GM18907 (cell line): ENCODE measurements around the gene SATB2.

Source experiments
- ATAC-seq: cut with Tn5 transposase; IDR thresholded peaks from one replicate; pipeline ENCODE4 v1.9.1; 2021; ENCODE audit warnings: mild to moderate bottlenecking, moderate library complexity; ENCODE audit not compliant: unreplicated experiment

SATB2 gene

DNA sequence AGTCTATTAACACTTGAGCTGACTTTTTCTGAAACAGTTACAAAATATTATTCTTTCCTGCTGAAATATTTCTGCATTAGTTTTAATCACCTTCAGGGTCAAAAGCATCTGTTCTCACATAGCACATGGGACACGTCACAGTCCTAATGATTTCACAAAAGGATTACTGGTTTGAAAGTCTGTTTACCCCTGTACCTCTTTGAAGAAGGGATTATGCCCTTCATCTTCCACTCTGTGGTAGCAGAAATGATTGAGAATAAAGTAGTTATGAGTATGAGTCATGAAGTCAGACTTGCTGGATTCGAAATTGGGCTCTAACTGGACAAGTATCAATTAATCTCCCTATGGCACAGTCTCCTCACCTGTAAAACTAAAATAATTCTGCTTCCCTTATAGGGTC, 121.2 kb downstream of the SATB2 start:
- ATAC-seq: no peak

DNA sequence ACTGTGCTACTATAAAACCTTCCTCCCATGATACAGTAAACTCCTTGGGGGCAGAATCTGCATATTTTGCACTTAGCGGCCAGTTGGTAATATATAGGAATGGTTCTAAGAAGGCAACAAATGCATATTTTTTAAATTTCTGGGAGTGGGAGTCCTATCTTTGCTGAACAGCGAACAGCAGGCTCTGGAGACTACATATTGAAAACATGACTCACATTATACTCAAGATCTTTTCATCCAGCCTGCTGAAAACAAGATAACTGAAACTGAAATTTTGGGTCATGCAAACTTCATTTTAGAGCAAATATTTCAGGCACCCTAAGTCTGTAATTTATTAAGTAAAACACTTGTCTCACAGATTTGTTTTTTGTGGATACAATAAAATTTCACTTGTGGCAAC, 122.2 kb downstream of the SATB2 start:
- no peak for ATAC-seq

DNA sequence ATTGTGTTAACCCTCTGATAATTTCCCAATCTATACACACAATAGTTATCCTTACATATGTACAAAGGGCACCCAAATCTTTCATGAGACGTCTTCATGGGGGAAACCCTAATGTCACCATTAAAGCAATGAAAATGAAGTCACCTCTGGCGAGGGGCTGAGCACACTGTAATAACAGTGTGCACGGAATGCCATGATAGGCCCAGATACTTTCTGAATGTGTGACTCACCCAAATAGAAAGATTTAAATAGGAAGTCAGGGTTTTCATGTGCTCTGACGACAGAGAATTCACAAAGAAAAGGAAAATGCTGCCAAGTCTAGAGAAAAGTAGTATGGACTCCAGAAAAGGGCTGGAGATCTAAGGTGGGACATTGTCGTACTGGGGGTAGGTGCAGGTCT, 128.3 kb downstream of the SATB2 start:
- ATAC-seq: no peak

DNA sequence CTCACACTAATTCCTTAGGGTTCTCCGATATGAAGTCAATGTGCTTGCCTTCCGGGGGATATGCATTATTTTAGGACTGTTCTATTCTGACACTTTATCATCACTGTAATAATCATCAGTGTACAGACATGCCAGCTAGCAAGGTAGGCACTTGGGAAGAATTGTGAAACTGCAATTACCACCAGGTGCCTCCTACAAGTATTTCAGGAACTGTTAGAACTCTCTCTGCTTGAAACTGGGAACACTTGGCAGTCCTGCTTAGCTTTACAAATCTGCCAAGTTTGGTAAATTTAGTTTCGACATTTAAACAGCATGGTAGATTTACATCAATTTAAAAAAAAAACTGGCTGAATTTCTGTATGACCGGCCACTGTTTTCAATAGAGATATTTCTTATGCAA, 128.7 kb downstream of the SATB2 start:
- no peak for ATAC-seq

DNA sequence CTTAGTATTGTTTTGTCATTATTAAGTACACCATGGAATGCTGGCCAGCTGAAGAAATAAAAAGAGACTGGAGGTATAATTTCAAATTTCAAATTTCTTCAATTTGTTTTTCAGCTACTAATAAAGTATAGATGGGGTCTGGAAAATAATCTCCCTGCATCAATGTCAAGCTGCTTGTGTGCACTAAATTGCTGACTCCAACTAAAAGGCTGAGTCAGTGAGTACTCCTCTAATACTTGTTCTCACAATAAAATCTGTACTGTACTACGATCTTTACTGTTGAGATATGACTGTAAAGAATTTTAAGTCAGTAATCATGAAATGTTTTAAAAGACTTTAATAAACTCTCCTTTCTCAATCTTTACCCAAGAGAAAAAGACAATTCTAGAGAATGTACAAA, 131.9 kb downstream of the SATB2 start:
- ATAC-seq: no peak

DNA sequence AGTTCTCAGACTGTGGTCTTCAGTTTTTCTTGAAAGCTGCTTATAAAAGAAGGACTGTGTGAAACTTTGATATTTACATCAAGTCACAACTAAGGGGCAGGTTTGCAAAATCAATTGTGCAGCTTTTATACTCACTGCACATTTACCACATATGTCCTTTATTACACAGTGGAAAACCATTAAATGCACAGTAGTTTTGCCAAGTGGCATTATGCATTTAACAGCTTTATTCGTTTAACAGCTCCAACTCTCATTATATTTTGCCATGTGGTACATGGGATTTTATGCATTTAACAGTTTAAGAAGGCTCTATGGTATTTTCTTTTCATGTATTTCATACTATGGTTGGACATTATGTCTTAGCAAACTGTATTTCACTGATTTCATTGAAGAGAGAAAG, 135.6 kb downstream of the SATB2 start:
- ATAC-seq: no peak

DNA sequence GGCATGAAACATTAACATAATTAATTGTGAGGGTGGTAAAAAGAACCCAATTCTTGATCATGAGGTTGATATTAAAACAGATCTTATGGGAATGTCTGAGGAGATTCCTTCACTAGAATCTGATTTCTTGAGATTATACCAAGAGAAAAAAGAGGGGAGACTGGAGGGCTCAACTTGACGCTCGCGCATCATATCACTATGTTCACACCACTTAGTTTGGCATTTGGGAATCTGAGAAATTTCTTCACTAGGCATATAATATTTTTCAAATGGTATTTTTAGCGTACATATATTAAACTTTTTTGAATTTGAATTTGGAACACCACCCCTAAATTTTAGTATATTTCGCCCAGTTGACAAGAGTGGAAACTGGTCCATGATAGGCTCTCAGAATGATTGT, 140.1 kb downstream of the SATB2 start:
- no peak for ATAC-seq

DNA sequence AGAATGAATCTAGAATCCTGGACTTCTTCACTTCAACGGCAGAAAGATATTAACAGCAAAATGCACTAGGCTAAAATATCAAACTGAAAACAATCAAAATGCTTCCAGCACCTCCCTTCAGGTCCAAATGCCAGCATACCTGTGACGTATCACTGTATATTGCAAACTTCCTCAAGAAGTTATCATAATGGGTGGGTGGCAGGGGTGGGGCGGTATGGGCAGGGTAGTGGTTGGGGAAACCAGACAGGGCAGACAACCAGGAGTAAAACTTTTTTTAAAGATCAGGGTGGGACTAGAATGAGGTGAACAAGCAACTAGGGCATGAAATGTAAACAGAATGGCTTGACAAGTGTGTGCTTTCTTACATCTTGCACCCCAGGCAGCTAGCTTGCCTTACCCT, 140.9 kb downstream of the SATB2 start:
- no peak for ATAC-seq

DNA sequence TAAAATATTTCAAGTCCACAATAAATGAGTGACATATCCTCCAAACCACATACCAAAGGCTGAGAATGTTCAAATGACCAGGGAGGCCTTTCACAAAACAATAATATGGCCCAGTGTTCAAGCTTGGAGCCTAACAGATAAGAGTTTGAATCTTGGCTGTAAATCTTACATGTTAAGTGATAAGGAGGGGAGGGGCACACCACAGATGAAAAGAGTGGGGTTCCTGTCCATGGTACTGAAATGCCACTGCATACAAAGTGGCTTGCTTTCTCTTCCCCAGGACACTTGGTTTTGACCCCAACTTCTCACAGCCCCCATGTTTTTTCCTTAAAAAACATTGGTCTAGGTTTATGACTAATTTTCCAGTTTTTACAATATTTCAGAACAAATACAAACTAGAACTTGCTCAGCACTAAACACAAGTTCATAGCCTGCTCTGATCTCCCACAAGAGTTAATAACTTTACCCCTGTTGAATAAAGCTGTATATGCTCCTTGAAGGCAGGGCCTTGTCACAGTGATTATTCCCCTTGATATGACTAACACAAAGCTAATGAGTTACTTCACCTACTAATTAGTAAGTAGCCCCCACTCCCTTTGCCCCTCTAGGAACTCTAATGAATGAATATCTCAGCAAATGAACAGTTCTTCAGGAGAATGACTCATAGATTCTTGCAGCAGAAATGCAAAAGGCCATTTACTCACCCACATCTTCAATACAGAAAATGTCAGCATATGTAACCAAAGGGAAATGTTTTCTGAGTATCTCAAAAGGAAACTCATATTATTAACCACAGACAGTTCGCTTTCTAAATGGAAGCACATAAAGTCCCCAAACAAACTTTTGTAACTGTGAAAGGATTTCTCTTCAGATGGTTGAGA, 142.2 kb downstream of the SATB2 start:
- no peak for ATAC-seq

DNA sequence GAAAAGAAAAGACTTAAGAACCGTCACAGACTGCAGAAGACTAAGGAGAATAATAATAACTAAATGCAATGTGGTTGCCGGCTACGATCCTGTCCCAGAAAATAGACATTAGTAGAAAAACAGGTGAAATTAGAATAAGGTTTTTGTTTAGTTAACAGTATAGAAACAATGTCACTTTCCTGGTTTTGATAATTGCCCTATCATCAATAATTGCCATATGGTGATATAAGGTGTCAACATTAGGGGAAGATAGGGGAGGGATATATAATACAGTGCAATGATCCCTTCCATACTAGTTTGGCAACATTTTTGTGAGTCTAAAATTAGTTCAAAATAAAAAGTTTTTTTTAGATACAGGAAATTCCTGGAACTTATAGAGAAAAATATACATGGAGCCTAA, 144.8 kb downstream of the SATB2 start:
- no peak for ATAC-seq

DNA sequence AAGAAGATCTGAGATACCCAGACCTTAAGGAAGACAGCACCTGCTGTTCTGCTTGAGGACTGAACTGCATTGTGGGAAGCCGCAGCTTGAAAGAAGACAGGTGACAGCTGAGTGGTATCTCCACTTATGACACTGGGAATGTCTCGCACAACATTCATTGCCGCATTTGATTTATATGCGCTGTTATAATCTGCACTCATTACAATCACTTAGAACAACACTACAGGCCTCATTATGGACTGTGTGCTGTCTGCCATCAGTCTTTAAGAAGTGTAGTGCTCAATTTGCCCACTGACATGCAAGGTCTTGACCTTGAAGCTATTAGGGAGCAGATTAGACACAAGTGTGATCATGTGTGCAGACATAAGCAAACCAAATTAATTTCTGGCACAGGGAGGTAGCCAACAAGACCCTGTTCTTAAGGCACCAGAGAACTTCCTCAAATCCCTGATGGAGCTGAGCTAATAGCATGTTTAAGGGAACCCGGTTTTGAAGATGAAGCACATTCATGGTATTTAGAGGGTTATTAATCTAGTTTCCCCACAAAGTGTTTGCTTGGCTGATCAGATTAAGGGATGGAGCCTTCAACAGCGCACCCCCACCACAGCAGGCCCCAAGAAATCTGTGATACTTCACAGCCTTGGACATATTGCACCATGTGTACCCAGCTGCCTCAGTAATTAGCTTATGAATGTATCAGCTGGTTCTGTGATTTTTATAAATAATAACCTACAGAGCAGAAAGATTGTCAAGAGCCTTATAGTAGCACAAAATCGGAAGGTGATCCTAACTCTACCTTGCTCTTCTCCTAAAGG, 146.8 kb downstream of the SATB2 start:
- ATAC-seq: no peak

DNA sequence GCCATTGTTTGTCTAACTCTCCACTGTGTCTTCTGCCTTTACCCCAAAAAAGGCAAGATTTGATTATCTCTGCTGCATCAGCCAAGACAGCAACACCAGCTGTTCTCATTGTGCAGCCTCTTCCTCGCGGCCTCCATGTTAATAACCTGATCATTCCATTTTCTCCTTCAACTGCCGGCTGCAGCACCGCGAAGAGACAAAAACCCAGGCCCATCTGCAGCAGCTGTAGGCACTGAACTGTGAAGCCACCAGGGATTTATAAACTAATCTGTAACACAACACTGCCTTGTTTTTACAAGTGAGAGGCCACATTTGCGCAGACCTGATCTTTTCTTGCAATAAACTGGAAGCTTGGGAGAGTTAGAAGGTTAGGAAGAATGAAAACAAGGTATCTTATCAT, 147.8 kb downstream of the SATB2 start:
- no peak for ATAC-seq

DNA sequence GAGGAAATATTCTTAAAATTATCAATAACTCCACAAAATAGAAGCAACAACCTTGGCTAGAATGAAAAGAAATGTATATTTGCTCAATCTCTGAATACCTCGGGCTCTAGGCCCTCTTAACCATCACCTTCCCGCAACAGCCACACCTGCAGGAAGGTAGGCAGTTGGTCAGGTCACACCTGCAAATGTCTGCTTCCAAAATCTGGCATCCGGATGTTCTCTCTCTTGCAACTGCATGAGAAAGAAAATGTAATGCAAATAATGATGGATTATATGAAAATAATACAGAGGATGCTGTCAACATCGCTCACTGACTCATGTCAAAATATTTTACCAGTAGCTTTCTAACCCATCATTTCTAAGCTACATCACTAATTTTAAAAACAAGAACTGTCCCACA, 148.3 kb downstream of the SATB2 start:
- no peak for ATAC-seq

DNA sequence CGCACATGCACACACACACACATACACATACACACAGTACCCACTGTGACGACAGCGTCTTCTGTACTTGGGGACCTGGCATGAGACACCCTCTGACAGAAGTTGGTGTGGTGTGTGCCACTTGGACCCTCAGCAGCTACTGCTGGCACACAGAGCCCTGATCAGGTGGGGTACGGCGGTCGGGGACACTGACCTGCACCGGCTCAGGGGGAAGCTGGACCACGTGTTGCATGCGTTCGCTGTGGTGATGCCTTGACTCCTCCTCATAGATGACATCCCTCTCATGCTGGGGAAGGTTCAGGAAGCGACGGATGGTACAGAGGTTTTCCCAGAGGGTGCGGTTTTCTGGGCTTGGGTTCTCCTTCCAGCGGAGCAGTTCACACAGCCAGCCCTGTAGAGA, 149.2 kb downstream of the SATB2 start:
- no peak for ATAC-seq

DNA sequence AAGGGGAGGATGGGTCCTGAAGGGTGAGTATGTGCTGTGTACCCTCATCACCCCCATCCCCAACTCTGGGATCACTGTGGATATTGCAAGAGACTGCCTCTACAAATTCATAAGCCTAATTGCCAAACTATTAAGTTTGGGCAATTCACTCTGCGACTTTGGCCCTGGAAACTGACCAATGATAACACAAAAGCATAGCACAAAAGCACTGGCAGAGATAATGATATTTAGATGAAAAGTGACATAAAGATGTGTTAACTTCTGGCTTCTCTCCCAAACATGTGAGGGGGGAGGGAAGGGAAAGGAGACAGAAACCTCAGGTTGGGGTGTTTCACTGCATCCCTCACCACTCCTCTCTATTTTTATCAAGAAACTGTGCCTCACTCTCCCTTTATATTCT, 150.3 kb downstream of the SATB2 start:
- ATAC-seq: no peak

DNA sequence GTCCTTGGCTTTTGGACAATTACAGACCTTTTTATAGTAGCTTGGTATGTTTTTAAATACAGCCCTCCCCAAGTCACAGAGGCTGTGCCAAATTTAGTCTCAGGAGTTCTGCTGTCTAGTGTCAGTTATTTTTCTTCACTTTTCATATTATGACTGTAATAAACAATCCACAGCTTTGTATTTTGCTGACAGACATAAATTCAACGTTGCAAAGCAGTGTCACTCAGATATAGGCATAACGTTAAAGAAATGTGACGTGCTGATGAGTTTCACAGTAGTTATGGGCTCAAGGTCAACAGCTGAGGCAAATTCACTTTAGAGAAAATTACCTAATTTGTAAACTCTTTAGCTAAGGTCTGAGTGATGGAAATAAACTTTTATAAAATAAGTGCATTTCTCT, 151.6 kb downstream of the SATB2 start:
- no peak for ATAC-seq

DNA sequence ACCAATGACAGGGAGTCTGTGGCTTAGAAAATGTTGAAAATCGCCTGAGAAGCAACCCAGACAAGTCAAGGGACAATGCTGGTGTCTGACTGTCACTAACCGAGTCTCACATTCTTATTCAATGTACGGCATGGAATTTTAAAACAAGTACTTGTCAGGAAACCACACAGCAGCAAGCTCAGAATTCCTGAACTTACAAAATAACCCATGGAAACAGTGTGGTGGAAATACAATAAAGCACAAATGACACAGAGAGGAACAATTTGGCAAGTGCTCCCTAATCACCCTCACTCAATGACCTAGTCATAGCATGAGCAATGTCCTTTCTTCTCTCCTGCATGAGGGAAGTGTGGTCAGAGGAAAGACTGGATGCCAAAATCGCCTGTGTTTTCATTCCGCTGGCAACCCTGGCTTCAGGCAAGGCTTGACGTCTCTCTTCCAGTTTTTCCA, 154.0 kb downstream of the SATB2 start:
- ATAC-seq: no peak

DNA sequence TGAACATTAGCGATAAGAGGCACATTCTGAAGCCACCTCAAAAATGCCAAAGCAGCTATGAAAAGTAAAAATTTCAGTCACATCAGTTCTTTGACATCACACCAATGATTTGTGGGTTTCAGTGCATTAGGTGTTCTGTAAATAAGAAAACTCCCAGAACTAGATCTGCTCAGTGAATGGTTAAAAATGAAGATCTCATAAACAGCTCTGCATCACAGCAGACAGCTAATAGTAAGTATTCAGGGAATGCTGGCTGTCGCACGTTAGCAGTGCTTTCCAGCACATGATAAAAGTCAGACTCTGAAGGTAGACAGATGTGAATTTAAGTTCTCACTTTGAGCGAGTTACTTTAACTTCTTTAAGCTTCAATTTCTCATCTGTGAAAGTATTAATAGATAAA, 154.9 kb downstream of the SATB2 start:
- no peak for ATAC-seq

DNA sequence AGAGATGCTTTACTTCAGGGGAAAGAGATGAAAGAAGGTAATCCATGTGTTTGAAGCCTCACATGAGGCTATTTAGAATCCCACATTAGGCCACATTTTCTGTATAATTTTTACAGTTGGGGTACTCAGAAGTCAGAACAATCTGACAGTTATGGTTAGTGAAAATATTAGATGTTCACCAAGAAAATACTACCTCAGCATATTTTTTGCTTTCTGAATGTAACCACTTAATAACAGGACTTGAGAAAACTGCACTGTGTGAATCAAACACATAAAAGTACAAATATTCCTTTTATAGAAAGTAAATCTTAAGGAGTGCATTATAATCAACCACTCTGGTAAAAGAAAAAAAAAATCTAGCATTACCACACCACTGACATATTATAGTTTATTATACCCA, 169.3 kb downstream of the SATB2 start:
- no peak for ATAC-seq

DNA sequence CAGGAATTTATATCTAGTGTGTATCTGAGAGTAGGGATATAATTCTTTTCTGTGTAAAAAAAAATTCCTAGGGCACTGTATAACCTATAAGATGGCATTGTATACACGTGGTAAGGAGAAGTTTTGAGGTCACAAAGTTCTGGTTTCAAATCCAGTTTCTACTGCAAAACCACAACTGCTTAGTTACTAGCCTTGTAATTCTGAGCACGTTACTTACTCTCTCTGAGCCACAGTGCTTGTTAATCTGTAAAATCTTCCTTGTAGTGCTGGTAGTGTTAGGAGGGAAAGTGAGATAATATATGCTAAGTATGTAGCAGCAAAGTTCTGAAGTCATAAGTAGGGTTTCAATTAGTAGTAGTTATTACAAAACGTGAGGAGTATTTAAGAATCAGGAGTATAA, 175.4 kb downstream of the SATB2 start:
- ATAC-seq: no peak

DNA sequence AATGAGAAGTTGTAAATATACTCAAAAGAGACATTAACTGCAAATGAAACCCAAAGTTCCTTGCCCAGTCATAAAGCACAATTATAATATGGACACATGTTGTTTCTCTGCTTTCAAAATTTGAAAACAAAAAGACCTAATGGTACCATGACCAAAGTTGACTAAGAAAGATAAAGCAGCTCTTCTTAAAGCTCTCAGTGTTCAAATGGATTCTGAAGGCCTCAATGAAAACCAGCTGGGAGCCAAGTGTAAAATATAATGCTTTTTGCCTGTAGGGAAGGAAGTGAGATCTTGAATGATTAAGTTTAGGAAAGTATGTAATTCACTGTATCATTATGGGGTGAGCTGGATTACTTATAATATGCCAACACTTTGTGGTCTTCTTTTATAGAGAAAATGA, 178.6 kb downstream of the SATB2 start:
- ATAC-seq: no peak

DNA sequence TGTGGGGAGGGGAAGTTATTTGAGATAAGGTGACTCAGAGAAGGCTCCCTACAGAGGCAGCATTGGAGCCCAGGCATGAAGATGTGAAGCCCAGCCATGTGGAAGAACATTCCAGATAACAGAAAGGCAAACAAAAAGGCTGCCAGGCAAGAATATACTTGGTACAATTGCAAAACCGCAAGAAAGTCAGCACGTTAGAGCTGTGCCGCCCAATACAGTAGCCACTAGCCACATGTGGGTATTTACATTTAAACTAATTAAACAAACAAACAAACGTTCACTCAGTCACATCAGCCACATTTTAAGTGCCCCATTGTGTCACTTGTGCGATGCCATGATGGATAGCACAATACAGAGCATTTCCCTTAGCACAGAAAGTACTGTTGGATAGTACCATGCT, 179.6 kb downstream of the SATB2 start:
- ATAC-seq: no peak
